Upper lobe of right lung (tissue), 1 donor: ENCODE measurements around the gene MAFB. TPM values are rescaled to one million over a fixed set of nuclear protein-coding genes. Genes with fewer than 3 reads are reported as not detected.

ENCODE experiments used
- ATAC-seq: fragments of 200-7000 bp; cut with Tn5 transposase; one replicate; pipeline ENCODE4 v1.9.1; 2020; ENCODE audit warnings: mild to moderate bottlenecking, moderate library complexity
- DNase-seq: peaks from one replicate; pipeline ENCODE4 v3.0.0-alpha.2; 2020
- H3K27ac ChIP-seq: fragments of 200-600 bp; one replicate; pipeline ENCODE4 v1.8.0; 2022
- H3K27me3 ChIP-seq: fragments of 200-600 bp; one replicate; pipeline ENCODE4 v1.8.0; 2022; ENCODE audit warnings: mild to moderate bottlenecking
- H3K36me3 ChIP-seq: fragments of 200-600 bp; one replicate; pipeline ENCODE4 v1.8.0; 2022
- H3K4me1 ChIP-seq: fragments of 200-600 bp; one replicate; pipeline ENCODE4 v1.8.0; 2022
- H3K4me3 ChIP-seq: fragments of 200-600 bp; one replicate; pipeline ENCODE4 v1.8.0; 2022; ENCODE audit warnings: mild to moderate bottlenecking
- H3K9me3 ChIP-seq: fragments of 200-600 bp; one replicate; pipeline ENCODE4 v1.8.0; 2022
- CTCF ChIP-seq: fragments of 200-600 bp; IDR thresholded peaks from one replicate; pipeline ENCODE4 v1.8.0; 2022; ENCODE audit warnings: antibody characterized with exemption
- intact Hi-C: fragments of 100-400 bp; cut with DNase I; formaldehyde crosslinking; loops from one replicate; pipeline ENCODE4 v1.11.0; 2022
- total RNA-seq: library from RNA; stranded (reverse); fragmentation: NEBNext Ultra II Directional; extraction: Animal tissue kit (Norgen Biotek cat#: 25700); gene quantifications from one replicate; pipeline ENCODE4 v1.2.1, GENCODE V29; 2021
- donor health status: DM: no; HTN: yes; CAD: no; lungs with severe emphysema.

The MAFB gene
- total RNA-seq, 1 donor from 2014 or later = 37.3 TPM

DNA sequence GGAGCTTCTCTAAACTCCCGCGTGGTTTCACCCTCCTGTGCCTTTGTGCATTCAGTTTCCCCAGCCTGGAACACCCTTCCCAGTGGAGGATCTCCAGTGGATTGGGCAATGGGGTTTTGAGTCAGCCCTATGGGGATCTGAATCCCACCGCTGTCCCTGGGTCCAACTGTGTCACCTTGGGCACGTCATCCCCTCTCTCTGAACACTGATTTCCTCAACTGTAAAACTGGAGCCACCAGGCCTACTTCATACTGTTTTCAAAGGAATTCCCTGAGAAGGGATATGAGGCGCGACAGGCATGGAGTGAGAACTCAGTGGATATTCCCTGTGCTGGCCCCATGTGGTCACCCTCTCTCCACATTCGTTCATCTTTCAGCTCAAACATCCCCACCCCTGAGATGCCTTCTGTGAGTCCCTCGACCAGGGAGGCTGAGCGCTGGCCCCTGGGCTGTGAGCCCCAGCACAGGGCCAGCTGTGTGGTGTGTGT is 25.7 kb downstream of the MAFB start:
- H3K27me3 ChIP-seq = no peaks in the 10 kb centered on the region
- DNase-seq = no peak
- H3K36me3 ChIP-seq = no peaks in the 10 kb centered on the region
- no peaks in the 10 kb centered on the region for H3K9me3 ChIP-seq
- ATAC-seq = no peak
- no peaks in the 10 kb centered on the region for H3K4me1 ChIP-seq
- intact Hi-C loops = no loop called here
- no peak overlapping the region for H3K4me3 ChIP-seq
- TF ChIP-seq CTCF = no peak
- no peak overlapping the region for H3K27ac ChIP-seq

GRCh38 chr20:40659567-40659966 is 29.5 kb downstream of the MAFB start:
- Histone ChIP-seq H3K4me3 (no peak overlapping the region), H3K4me1 (no peaks in the 10 kb centered on the region), H3K36me3 (no peaks in the 10 kb centered on the region), H3K27ac (no peak overlapping the region), H3K27me3 (no peaks in the 10 kb centered on the region), H3K9me3 (no peaks in the 10 kb centered on the region)
- TF ChIP-seq CTCF = no peak
- no peak for ATAC-seq
- no peak for DNase-seq
- intact Hi-C loops = no loop called here

GRCh38 chr20:40658509-40658908 is 30.5 kb downstream of the MAFB start:
- H3K27me3 ChIP-seq = no peaks in the 10 kb centered on the region
- H3K27ac ChIP-seq = no peak overlapping the region
- H3K36me3 ChIP-seq = no peaks in the 10 kb centered on the region
- intact Hi-C loops = no loop called here
- ATAC-seq = no peak
- no peak for DNase-seq
- no peak overlapping the region for H3K4me3 ChIP-seq
- no peaks in the 10 kb centered on the region for H3K4me1 ChIP-seq
- no peak for TF ChIP-seq CTCF
- H3K9me3 ChIP-seq = no peaks in the 10 kb centered on the region

DNA sequence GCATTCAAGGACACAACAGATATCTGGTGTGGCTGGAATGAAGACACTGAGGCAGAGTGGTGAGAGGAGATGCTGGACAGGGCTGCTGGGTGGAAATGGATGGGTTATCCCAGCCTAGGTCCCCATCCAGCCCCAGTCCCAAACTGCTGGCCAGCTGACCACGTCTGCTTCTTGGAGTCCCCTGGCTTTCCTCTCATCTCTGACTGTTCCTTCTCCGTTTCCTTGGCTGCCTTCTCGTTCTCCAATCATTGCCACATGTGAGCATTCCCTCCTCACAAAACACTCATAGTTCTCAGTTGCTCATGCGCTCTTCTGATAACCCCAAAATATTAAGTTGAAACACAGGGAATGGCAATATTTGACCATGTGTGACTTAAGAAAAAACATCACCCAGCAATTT is 31.5 kb downstream of the MAFB start:
- ATAC-seq (no peak), DNase-seq (no peak)
- Histone ChIP-seq H3K4me1 (no peaks in the 10 kb centered on the region), H3K27ac (no peak overlapping the region), H3K27me3 (no peaks in the 10 kb centered on the region), H3K36me3 (no peaks in the 10 kb centered on the region), H3K9me3 (no peaks in the 10 kb centered on the region), H3K4me3 (no peak overlapping the region)
- no peak for TF ChIP-seq CTCF
- intact Hi-C loops = no loop called here

DNA sequence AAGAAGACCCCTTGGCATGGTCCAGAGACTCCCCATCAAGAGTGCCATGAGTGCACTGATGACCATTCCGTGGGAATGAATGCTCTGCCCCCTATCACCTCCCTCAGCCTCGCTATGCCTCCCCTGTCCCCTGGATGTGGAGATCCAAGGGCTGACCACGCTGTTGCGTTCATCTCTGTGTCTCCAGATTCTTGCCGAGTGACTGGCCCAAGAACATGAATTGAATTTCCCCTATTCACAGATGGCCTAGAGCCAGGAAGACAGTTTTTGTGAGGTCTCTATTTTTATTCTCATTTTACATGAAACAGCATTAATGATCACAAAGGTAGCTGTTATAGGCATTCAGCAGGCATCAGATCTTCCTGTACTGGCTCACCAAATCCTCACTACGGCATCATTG is 33.6 kb downstream of the MAFB start:
- Histone ChIP-seq H3K36me3 (no peaks in the 10 kb centered on the region), H3K27ac (no peak overlapping the region), H3K4me1 (peaks cover 6% of the 10 kb centered on the region), H3K27me3 (no peaks in the 10 kb centered on the region), H3K4me3 (no peak overlapping the region), H3K9me3 (no peaks in the 10 kb centered on the region)
- DNase-seq (no peak), ATAC-seq (no peak)
- TF ChIP-seq CTCF = no peak
- intact Hi-C loops = no loop called here

DNA sequence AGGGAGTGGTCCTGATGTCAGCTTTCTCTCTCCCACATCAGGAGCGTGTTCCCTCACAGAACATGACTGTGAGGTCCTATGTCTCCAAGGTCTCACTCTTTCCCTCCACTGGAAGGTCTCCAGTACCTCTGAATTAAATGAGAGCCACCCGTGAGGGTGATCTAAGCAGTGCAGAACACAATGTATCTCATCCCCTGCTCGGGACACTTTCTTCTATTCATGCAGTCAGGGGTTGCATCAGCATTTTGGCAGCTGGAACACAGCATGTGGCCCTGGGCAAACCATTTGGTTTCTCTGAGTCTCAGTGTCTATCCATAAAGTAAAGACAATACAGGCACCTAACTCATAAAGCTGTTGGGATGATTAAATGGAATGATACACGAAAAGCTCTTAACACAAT is 34.2 kb downstream of the MAFB start:
- ATAC-seq = no peak
- TF ChIP-seq CTCF = no peak
- intact Hi-C loops = no loop called here

More for the DNA sequence above, 34.2 kb downstream of the MAFB start:
- Histone ChIP-seq H3K27me3 (no peaks in the 10 kb centered on the region), H3K27ac (no peak overlapping the region), H3K4me3 (no peak overlapping the region), H3K36me3 (no peaks in the 10 kb centered on the region), H3K4me1 (peaks cover 6% of the 10 kb centered on the region), H3K9me3 (no peaks in the 10 kb centered on the region)
- no peak for DNase-seq
